Esophagus squamous epithelium (tissue), 4 donors: Measurements from ENCODE around the gene SPNS2.

Experiments used
- CTCF ChIP-seq, 6 experiments: fragments of 450-650 bp in 4 of 6; fragments of 200-600 bp in 2 of 6; sonication (generic) in 2 of 6; IDR thresholded peaks; one replicate each; pipeline ENCODE4 v1.5.1; 2016 to 2019; ENCODE audit warnings: antibody characterized with exemption in 6 of 6, mild to moderate bottlenecking in 4 of 6, moderate library complexity in 4 of 6
- POLR2A ChIP-seq, 4 donors: fragments of 450-650 bp; IDR thresholded peaks; one replicate each; pipeline ENCODE4 v1.6.1; 2017; ENCODE audit warnings: antibody characterized with exemption in 4 of 4, mild to moderate bottlenecking in 4 of 4, moderate library complexity in 3 of 4

GRCh38 chr17:4503283-4504025, 4.8 kb downstream of the SPNS2 start:
- TF ChIP-seq CTCF (IDR thresholded peaks at IDR 0.05) (no peak), POLR2A (IDR thresholded peaks at IDR 0.05) (no peak)
